Measurements from ENCODE around the gene LY86.

DNA sequence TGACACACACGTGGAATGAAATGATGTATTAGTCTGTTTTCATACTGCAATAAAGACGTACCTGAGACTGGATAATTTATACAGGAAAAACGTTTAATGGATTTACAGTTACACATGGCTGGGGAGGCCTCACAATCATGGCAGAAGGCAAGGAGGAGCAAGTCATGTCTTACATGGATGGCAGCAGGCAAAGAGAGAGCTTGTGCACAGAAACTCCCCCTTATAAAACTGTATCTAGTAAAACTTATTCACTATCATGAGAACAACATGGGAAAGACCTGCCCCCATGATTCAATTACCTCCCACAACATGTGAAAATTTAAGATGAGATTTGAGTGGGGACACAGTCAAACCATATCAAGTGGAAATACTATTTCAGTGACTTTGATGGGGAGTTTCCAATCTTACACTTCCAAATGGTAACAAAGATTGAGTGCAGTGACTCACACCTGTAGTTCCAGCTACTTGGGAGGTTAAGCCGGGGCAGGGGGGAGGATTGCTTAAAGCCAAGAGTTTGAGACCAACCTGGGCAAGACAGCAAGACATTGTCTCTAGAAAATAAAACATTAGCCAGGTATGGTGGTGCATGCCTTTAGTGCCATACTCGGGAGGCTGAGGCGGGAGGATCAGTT, 8.2 kb upstream of the LY86 start:
- TF ChIP-seq, protein P1, sequence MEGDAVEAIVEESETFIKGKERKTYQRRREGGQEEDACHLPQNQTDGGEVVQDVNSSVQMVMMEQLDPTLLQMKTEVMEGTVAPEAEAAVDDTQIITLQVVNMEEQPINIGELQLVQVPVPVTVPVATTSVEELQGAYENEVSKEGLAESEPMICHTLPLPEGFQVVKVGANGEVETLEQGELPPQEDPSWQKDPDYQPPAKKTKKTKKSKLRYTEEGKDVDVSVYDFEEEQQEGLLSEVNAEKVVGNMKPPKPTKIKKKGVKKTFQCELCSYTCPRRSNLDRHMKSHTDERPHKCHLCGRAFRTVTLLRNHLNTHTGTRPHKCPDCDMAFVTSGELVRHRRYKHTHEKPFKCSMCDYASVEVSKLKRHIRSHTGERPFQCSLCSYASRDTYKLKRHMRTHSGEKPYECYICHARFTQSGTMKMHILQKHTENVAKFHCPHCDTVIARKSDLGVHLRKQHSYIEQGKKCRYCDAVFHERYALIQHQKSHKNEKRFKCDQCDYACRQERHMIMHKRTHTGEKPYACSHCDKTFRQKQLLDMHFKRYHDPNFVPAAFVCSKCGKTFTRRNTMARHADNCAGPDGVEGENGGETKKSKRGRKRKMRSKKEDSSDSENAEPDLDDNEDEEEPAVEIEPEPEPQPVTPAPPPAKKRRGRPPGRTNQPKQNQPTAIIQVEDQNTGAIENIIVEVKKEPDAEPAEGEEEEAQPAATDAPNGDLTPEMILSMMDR (IDR thresholded peaks at IDR 0.05): no peak
- no peak for TF ChIP-seq JUND (IDR thresholded peaks at IDR 0.05)
